Measurements from ENCODE around the gene ZNF280D.

Gene ZNF280D

DNA sequence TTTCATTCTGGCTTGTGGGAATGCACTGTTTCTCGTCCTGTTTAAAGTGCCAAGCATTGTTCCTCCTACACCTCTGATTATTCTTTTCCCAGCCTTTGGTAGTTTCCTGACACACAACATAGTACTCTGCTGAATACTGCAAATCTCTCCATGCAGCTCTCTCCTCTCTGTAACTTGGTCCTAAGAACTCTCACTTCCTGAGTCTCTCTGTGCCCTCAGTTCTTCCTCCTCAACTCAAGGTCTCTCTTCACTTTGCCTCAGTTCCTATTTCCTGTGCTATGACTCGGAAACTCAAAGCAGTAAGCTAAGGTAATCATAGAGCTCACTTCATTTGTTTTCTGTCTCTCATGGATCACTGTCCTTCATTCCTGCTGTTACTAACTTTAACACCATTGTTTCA, 113.4 kb downstream of the ZNF280D start:
- DNase-seq: no peak

DNA sequence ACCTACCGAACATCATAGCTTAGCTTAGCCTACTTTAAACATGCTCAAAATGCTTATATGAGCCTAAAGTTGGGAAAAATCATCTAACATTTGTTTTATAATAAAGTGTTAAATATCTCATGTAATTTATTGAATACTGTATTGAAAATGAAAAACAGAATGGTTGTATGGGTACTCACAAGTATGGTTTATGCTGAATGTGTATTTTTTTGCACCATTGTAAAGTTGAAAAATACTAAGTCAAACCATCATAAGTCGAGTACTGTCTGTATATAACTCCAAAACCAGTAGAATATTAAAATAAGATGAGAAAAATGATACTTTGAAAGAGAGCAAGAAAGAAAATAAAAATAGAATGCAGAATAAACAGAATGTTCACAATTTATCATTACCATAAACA, 115.7 kb downstream of the ZNF280D start:
- DNase-seq: no peak

DNA sequence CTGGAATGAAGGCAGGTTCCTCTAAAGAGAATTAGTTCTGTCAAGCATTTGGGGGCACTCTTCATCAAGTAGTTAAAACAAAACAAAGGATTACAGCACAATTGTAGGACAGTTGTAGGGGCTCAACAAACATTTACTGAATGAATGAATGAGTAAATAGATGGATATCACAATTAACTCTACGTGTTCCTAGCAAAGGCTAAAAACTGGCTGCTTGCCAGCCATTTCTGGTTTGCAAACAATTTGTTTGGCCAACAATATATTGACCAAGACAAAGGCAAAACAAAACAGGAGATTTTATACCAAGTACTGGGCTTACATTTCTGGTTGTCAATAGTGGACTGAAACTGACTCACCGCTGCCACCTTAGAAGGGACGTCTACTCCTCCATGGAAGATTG, 116.8 kb downstream of the ZNF280D start:
- DNase-seq: no peak

DNA sequence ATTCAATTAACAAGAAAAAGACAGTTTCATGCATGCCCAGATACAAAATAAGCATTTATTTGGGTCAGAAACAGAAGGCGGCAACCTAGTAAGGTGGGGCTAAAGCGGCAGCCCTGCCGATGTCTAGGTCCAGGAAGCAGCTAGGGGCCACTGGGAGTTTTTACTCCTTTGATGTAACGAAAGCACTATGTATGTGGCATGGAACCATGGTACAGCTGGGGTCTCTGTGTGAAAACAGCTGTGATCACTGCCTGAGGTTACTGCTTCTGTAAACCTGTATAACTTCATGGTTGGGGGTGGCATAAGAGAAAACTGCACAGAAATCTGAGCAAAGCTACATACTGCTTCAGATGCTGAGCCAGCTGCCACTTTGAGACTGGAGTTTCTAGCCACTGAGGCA, 119.5 kb downstream of the ZNF280D start:
- no peak for DNase-seq

DNA sequence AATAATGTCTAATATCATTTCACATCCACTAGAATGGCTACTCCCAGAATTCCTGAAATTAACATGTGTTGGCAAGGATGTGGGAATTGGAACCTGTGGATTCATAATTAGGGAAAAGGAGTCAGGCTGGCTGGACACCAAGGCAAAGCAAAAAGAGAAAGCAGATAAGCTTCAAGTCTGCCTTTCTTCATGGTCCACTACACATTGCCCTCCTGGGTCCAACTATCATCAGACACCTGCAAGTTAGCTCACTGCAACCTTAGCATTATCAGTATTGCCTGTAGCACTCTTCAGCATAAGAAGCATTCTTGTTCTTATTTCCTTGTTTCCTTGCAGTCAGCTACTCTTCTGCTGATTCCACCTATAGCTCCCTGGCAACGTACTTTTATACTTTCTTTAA, 124.3 kb downstream of the ZNF280D start:
- no peak for DNase-seq

DNA sequence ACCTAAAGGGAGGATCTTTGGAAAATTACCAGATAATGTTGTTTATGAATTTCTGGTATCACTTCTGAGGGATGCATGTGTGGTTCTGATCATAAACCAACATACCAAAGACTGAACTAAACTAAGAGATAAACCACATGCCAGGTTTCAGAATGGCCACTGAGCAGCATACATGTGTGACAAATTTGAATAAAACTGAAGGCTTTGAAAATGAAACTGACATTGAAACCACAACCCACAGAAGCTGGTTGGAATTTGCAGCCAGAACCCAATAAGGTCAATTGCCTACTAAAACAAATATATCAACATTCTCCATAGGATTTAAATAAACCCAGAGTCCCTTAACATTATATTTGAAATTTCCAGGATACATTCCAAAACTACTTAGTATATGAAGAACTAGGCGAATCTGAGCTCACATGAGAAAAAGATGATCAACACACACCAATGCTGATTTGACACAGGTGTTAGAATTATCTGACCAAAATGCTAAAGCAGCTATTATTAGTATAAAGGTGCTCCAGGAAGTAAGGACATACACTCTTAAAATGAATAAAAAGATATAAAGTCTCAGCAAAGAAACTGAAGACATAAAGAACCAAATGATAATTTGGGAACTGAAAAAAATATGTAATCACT, 125.0 kb downstream of the ZNF280D start:
- DNase-seq: no peak

DNA sequence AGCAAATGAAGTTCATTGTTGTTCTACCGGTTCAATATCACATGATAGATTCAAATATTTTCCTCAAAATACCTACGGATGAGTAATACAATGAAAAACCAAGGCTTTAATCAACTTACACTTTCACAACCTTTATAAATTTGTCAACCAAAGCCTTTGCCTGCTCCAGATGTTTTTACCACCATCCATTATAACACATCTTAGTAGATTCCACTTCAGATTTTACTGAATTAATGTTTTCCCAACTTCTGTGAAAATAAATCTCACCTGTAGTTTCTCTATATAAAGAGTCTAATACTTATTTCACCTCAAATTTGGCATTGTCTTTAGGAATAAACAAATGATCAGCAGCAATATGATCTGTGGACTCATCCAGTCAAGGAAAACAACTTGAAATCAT, 131.1 kb downstream of the ZNF280D start:
- DNase-seq: no peak

DNA sequence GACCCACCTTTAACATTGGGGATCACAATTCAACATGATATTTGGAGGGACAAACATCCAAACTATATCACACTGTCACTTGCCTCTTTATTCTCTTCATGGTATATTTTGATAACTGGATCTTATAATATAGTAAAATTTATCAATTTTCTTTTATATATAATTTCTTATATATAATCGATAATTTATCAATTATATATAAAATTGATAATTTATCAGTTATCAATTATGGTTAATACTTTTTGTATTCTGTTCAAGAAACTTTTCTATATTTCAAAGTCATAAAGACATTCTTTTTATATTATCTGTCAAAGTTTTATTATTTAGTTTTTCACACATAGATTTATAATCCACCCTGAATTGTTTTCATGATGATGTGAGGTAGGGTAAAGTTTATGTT, 132.9 kb downstream of the ZNF280D start:
- DNase-seq: no peak

DNA sequence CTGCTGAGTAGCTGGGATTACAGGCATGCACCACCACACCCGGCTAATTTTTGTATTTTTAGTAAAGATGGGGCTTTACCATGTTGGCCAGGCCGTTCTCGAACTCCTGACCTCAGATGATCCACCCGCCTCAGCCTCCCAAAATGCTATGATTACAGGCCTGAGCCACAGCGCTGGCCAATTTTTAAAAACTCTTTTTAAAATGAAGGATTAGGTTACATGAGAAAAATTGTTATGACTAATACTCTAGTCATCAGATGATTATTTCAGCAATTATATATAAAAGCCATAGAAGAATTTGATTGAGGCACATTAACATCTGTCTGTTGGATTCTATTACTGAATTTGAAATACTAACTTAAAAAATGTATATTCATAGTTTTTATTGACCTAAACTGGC, 134.3 kb downstream of the ZNF280D start:
- no peak for DNase-seq

DNA sequence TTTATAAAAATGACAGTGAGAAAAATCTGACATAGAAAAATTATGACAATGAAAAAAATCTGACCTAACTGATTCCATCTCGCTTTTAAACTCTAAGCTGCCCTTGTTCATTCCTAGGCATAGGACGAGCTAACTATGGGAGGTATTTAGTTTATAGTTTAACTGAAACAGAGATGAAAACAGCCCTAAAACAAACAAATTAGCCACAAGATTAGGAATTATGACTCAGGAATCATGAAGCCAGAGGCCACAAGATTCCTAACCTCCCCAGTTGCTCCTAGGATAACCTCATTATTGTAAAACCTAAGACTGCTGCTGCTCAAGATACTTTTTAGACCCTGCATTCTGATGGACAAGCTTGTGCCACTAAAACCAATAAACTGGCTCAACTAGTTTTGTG, 145.6 kb downstream of the ZNF280D start:
- no peak for DNase-seq

DNA sequence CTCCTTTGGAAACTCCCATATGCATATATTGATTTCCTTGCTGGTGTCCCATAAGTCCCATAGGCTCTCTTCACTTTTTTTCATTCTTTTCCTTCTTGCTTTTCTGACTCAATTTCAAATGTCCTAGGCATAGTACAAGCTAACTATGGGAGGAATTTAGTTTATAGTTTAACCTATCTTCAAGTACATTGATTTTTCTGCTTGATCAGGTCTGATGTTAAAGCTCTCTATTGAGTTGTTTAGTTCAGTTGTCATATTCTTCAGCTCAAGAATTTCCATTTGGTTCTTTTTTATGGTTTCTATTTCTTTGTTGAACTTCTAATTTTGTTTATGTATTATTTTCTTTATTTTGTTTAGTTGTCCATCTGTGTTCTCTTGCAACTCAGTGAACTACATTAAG, 147.1 kb downstream of the ZNF280D start:
- DNase-seq: no peak

DNA sequence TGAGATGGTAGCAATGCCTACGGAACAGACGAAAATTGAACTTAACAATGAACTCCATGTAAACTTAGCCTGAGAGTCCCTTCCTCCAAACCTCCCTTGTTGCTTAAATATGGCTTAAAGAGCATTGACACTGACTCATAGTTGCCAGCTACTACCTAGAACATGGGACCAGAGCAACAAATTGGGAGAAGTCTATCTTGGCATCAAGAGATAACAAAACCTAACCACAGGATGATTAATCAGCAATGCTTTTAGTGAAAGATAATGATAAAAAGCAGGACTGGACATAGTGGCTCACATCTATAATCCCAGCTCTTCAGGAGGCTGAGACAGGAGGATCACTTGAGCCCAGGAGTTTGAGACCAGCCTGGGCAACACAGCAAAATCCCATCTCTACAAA, 150.5 kb downstream of the ZNF280D start:
- no peak for DNase-seq
